HG02759 (cell line): ENCODE results near the gene ANKRD33.

Source experiments
- ATAC-seq: cut with Tn5 transposase; IDR thresholded peaks from one replicate; pipeline ENCODE4 v1.9.1; 2021; ENCODE audit warnings: mild to moderate bottlenecking, moderate library complexity; ENCODE audit not compliant: unreplicated experiment

The ANKRD33 gene

GRCh38 chr12:51855586-51856428 is 32.1 kb upstream of the ANKRD33 start:
- no peak for ATAC-seq

GRCh38 chr12:51860986-51861385 is 26.9 kb upstream of the ANKRD33 start:
- ATAC-seq: no peak

GRCh38 chr12:51862947-51863346 is 25.0 kb upstream of the ANKRD33 start:
- no peak for ATAC-seq

- ATAC-seq: no peak
Observed at GRCh38 chr12:51863363-51863932, 24.5 kb upstream of the ANKRD33 start.

GRCh38 chr12:51863933-51864832 is 23.7 kb upstream of the ANKRD33 start:
- no peak for ATAC-seq

GRCh38 chr12:51864833-51865670 is 22.9 kb upstream of the ANKRD33 start:
- ATAC-seq: no peak

- no peak for ATAC-seq
Observed at GRCh38 chr12:51865757-51866270, 22.1 kb upstream of the ANKRD33 start.

GRCh38 chr12:51866324-51866723 is 21.6 kb upstream of the ANKRD33 start:
- ATAC-seq: no peak

- ATAC-seq: no peak
Observed at GRCh38 chr12:51866762-51867161, 21.1 kb upstream of the ANKRD33 start.

GRCh38 chr12:51867371-51867770 is 20.5 kb upstream of the ANKRD33 start:
- no peak for ATAC-seq

- ATAC-seq: no peak
Observed at GRCh38 chr12:51867796-51868428, 20.0 kb upstream of the ANKRD33 start.

GRCh38 chr12:51868821-51869495 is 18.9 kb upstream of the ANKRD33 start:
- ATAC-seq: no peak

GRCh38 chr12:51869496-51869865 is 18.4 kb upstream of the ANKRD33 start:
- ATAC-seq: no peak

GRCh38 chr12:51869931-51870330 is 18.0 kb upstream of the ANKRD33 start:
- no peak for ATAC-seq

- no peak for ATAC-seq
Observed at GRCh38 chr12:51870504-51870903, 17.4 kb upstream of the ANKRD33 start.

- no peak for ATAC-seq
Observed at GRCh38 chr12:51871126-51871525, 16.8 kb upstream of the ANKRD33 start.

GRCh38 chr12:51871918-51872688 is 15.8 kb upstream of the ANKRD33 start:
- ATAC-seq: no peak

- ATAC-seq: no peak
Observed at GRCh38 chr12:51872689-51872981, 15.3 kb upstream of the ANKRD33 start.
